IMR-90 (cell line): ENCODE data around the gene CPAMD8. TPM values are rescaled to one million over a fixed set of nuclear protein-coding genes. Genes with fewer than 3 reads are reported as not detected.

Experiments
- ATAC-seq: fragments of 200-7000 bp; cut with Tn5 transposase; 2 replicates; pipeline ENCODE4 v1.9.1; 2020; ENCODE audit warnings: low read depth, mild to moderate bottlenecking, moderate library complexity
- BruUV-seq: library from RNA; stranded (reverse); fragments of 400-500 nt; replicated peaks from 2 replicates; lab custom pipeline; 2021; lab: Mats Ljungman, UMichigan
- CTCF ChIA-PET: fragments of 300-600 bp; formaldehyde crosslinking; extraction: SDS; loops from one replicate; lab custom pipeline; 2021; ENCODE audit warnings: antibody characterized with exemption; lab: Yijun Ruan, JAX
- POLR2A ChIA-PET: fragments of 300-600 bp; sonication (Branson Sonifier 250); formaldehyde crosslinking; loops from one replicate; lab custom pipeline; 2022; ENCODE audit warnings: antibody characterized with exemption; ENCODE audit not compliant: unreplicated experiment; lab: Charles Lee
- DNase-seq: peaks from one replicate; pipeline ENCODE4 v3.0.0; 2013
- H2AFZ ChIP-seq: replicated peaks from 2 replicates; pipeline ENCODE3; 2013; ENCODE audit warnings: low read length, mild to moderate bottlenecking; ENCODE audit not compliant: poor library complexity
- H2AK5ac ChIP-seq: 2 replicates; pipeline ENCODE4 v1.6.1; 2013; ENCODE audit warnings: low read depth, low read length, inconsistent platforms
- H2AK9ac ChIP-seq: replicated peaks from 2 replicates; pipeline ENCODE3; 2013; ENCODE audit warnings: mild to moderate bottlenecking, low read depth, low read length, moderate library complexity; ENCODE audit not compliant: poor library complexity
- H2BK120ac ChIP-seq: 2 replicates; pipeline ENCODE4 v1.6.1; 2013; ENCODE audit warnings: low read depth, low read length, inconsistent platforms
- H2BK15ac ChIP-seq: 3 replicates; pipeline ENCODE4 v1.6.1; 2013; ENCODE audit warnings: low read depth, low read length, inconsistent platforms
- H2BK20ac ChIP-seq: 2 replicates; pipeline ENCODE4 v1.6.1; 2013; ENCODE audit warnings: low read depth, mild to moderate bottlenecking, inconsistent platforms, low read length, moderate library complexity
- H2BK5ac ChIP-seq: 2 replicates; pipeline ENCODE4 v1.6.1; 2013; ENCODE audit warnings: mild to moderate bottlenecking, low read depth, low read length, inconsistent platforms; ENCODE audit not compliant: poor library complexity, severe bottlenecking
- H3K14ac ChIP-seq: replicated peaks from 2 replicates; pipeline ENCODE4 v1.6.1; 2013; ENCODE audit warnings: low read depth, low read length, inconsistent platforms
- H3K18ac ChIP-seq: 2 replicates; pipeline ENCODE4 v1.6.1; 2013; ENCODE audit warnings: low read depth, low read length, control low read depth
- H3K23ac ChIP-seq: 2 replicates; pipeline ENCODE4 v1.6.1; 2013; ENCODE audit warnings: low read depth, low read length, inconsistent platforms
- H3K27ac ChIP-seq: 2 replicates; pipeline ENCODE4 v1.5.1; 2013; ENCODE audit warnings: mild to moderate bottlenecking, control low read depth, low read length; ENCODE audit not compliant: insufficient read depth
- H3K27me3 ChIP-seq: 2 replicates; pipeline ENCODE4 v1.6.1; 2013; ENCODE audit warnings: low read length; ENCODE audit not compliant: control insufficient read depth, insufficient read depth
- H3K36me3 ChIP-seq: 2 replicates; pipeline ENCODE4 v1.6.1; 2013; ENCODE audit warnings: low read length, mixed read lengths; ENCODE audit not compliant: control insufficient read depth, insufficient read depth
- H3K4ac ChIP-seq: 2 replicates; pipeline ENCODE4 v1.6.1; 2013; ENCODE audit warnings: low read depth, low read length, inconsistent platforms
- H3K4me1 ChIP-seq: 2 replicates; pipeline ENCODE4 v1.6.1; 2013; ENCODE audit warnings: low read length, mixed read lengths; ENCODE audit not compliant: control insufficient read depth, insufficient read depth
- H3K4me2 ChIP-seq: 2 replicates; pipeline ENCODE4 v1.6.1; 2013; ENCODE audit warnings: low read depth, mild to moderate bottlenecking, control low read depth, low read length, moderate library complexity
- H3K4me3 ChIP-seq: 2 replicates; pipeline ENCODE4 v1.5.1; 2013; ENCODE audit warnings: low read depth, mild to moderate bottlenecking, control low read depth, low read length, moderate library complexity; ENCODE audit not compliant: insufficient read depth
- H3K56ac ChIP-seq: 2 replicates; pipeline ENCODE4 v1.6.1; 2013; ENCODE audit warnings: low read length, inconsistent platforms; ENCODE audit not compliant: insufficient read depth; ENCODE audit errors: extremely low read depth
- H3K79me1 ChIP-seq, 2 experiments: 2 replicates each; pipeline ENCODE4 v1.6.1; 2013; ENCODE audit warnings: low read length in 2 of 2, inconsistent platforms in 1 of 2, low read depth in 1 of 2
- H3K9ac ChIP-seq: 2 replicates; pipeline ENCODE4 v1.6.1; 2013; ENCODE audit warnings: low read depth, low read length, control low read depth
- H3K9me1 ChIP-seq: 2 replicates; pipeline ENCODE4 v1.6.1; 2013; ENCODE audit warnings: low read length, inconsistent platforms; ENCODE audit not compliant: insufficient read depth
- H3K9me3 ChIP-seq: 2 replicates; pipeline ENCODE4 v1.6.1; 2013; ENCODE audit warnings: low read length; ENCODE audit not compliant: control insufficient read depth, insufficient read depth
- H4K20me1 ChIP-seq: 2 replicates; pipeline ENCODE4 v1.6.1; 2013; ENCODE audit warnings: low read length, inconsistent platforms; ENCODE audit not compliant: insufficient read depth
- H4K5ac ChIP-seq: 2 replicates; pipeline ENCODE4 v1.6.1; 2013; ENCODE audit warnings: mild to moderate bottlenecking, low read depth, low read length, control low read depth
- H4K8ac ChIP-seq, 2 experiments: 2 replicates each; pipeline ENCODE4 v1.6.1; 2013; ENCODE audit warnings: low read depth in 2 of 2, low read length in 2 of 2, control low read depth in 1 of 2, inconsistent platforms in 1 of 2
- H4K91ac ChIP-seq: 2 replicates; pipeline ENCODE4 v1.6.1; 2013; ENCODE audit warnings: low read depth, low read length, inconsistent platforms; ENCODE audit not compliant: insufficient read depth
- CHD1 ChIP-seq: IDR thresholded peaks from 2 replicates; pipeline ENCODE4 v1.6.1; 2012; ENCODE audit warnings: low read depth, low read length, improper control_type of control experiment
- NFE2L2 ChIP-seq: fragments of 150-350 bp; IDR thresholded peaks from 2 replicates; pipeline ENCODE4 v1.6.1; 2016; ENCODE audit warnings: low read depth, mild to moderate bottlenecking, low read length
- SMC3 ChIP-seq: fragments of 150-350 bp; IDR thresholded peaks from 2 replicates; pipeline ENCODE4 v1.6.1; 2016; ENCODE audit warnings: low read depth, mild to moderate bottlenecking, antibody characterized with exemption, low read length, moderate library complexity
- WGBS, 2 experiments: methylation state at CpG; one replicate each; pipeline versions ENCODE4 v1.1.5 to v1.1.7; 2013; ENCODE audit warnings: missing lambda C conversion rate in 2 of 2; ENCODE audit not compliant: insufficient read length in 1 of 2; ENCODE audit errors: extremely low coverage in 2 of 2; 5-methylcytosine and 5-hydroxymethylcytosine counted together
- dilution Hi-C: fragments of 300-500 bp; cut with HindIII; formaldehyde crosslinking; loops from one replicate; pipeline ENCODE4 v1.14.3; 2018; ENCODE audit warnings: low sequenced_read_pairs; ENCODE audit not compliant: unreplicated experiment
- in situ Hi-C: fragments of 300-500 bp; cut with MboI; formaldehyde crosslinking; loops from 3 replicates; pipeline ENCODE4 v1.14.3; 2019; ENCODE audit warnings: low sequenced_read_pairs, inconsistent platforms, mixed read lengths
- intact Hi-C: fragments of 100-400 bp; cut with micrococcal nuclease; formaldehyde crosslinking; loops from 2 replicates; pipeline ENCODE4 v1.10.0; 2022
- polyA plus RNA-seq, 3 experiments: library from polyadenylated mRNA; depleted of rRNA; stranded (reverse); fragments of >200 nt; gene quantifications; 2 replicates each; pipeline ENCODE4 v1.2.3, GENCODE V29; 2012; ENCODE audit warnings: low replicate concordance in 1 of 3
- total RNA-seq: library from RNA; depleted of rRNA; stranded (reverse); fragments of >200 nt; gene quantifications from 2 replicates; pipeline ENCODE4 v1.2.3, GENCODE V29; 2012

CPAMD8 gene
- total and polyA plus RNA-seq, 2 of the 4 experiments (the other 2 are of a cell fraction), result 0.36 to 0.79 TPM

DNA sequence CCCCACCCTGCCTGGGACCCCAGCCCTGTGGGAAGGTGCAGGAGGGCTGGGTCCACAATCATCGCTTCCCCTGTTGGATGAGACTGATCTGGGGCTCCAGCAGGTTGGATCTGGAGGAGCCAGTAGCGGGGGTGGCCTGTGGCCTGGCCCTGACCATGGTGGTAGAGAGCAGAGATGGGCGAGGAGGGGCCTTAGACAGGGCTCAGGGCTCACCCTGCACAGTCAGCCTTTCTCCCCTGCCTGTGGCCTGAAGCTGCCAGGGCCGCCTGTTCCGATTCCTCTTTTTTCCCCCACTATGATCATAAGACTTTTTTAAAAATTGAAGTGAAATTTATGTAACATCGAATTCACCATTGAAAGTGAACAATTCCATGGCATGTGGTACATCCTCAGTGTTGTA is 179.2 kb downstream of the CPAMD8 start:
- no peaks in the 10 kb centered on the region for H3K27me3 ChIP-seq
- H3K4me2 ChIP-seq, result no peak overlapping the region
- H2BK5ac ChIP-seq, result no peak overlapping the region
- no peaks in the 10 kb centered on the region for H3K9me3 ChIP-seq
- H3K56ac ChIP-seq, result no peak overlapping the region
- no peak for TF ChIP-seq SMC3
- TF ChIP-seq NFE2L2, result no peak
- no peak for TF ChIP-seq CHD1
- peaks cover 29% of the 10 kb centered on the region for H3K9me1 ChIP-seq
- dilution Hi-C loops (no loop called here), in situ Hi-C loops (no loop called here), intact Hi-C loops (loop anchor here (5.0 kb wide), 1 partner anchor 70 kb away; no protein-coding TSS in a partner anchor)
- peaks cover 13 to 72% of the 10 kb centered on the region in 2 experiments; a peak in 3 of 4 replicates for H3K79me1 ChIP-seq
- H3K4me3 ChIP-seq, result no peak overlapping the region
- no peak overlapping the region for H2BK20ac ChIP-seq
- no peak overlapping the region for H2AK9ac ChIP-seq
- no peak overlapping the region for H3K18ac ChIP-seq
- no peak overlapping the region for H3K9ac ChIP-seq
- H3K23ac ChIP-seq, result no peak overlapping the region
- peaks cover 68% of the 10 kb centered on the region for H3K36me3 ChIP-seq
- CTCF ChIA-PET, result no interaction called here
- DNase-seq (no peak), ATAC-seq (no peak)
- H2AK5ac ChIP-seq, result no peak overlapping the region
- no peak overlapping the region for H4K8ac ChIP-seq
- no peak overlapping the region for H3K14ac ChIP-seq
- H2AFZ ChIP-seq, result no peak overlapping the region
- no peak overlapping the region for H2BK120ac ChIP-seq
- no TSS peak for BruUV-seq
- no peak overlapping the region for H3K4ac ChIP-seq
- H4K5ac ChIP-seq, result no peak overlapping the region
- peaks cover 14% of the 10 kb centered on the region for H4K20me1 ChIP-seq
- H3K27ac ChIP-seq, result no peak overlapping the region
- POLR2A ChIA-PET, result interaction anchor here (0.6 kb wide), 1 partner anchor 29 kb away, joined by 11 read pairs; no protein-coding TSS in a partner anchor
- H2BK15ac ChIP-seq, result no peak overlapping the region
- no peak overlapping the region for H4K91ac ChIP-seq
- WGBS, 2 experiments, result no CpG with 5 or more reads among the region's 6 CpGs
- peaks cover 16% of the 10 kb centered on the region for H3K4me1 ChIP-seq
